ENCODE measurements around the gene LZTS3.
A peak's percentile ranks its signal among the peaks of the same experiment; 100 is the strongest.
"Not testable (repeated sequence)": the region's sequence is repeated elsewhere in the genome, so short reads cannot be mapped to it uniquely, and the experiment has no call there.

Gene LZTS3

DNA sequence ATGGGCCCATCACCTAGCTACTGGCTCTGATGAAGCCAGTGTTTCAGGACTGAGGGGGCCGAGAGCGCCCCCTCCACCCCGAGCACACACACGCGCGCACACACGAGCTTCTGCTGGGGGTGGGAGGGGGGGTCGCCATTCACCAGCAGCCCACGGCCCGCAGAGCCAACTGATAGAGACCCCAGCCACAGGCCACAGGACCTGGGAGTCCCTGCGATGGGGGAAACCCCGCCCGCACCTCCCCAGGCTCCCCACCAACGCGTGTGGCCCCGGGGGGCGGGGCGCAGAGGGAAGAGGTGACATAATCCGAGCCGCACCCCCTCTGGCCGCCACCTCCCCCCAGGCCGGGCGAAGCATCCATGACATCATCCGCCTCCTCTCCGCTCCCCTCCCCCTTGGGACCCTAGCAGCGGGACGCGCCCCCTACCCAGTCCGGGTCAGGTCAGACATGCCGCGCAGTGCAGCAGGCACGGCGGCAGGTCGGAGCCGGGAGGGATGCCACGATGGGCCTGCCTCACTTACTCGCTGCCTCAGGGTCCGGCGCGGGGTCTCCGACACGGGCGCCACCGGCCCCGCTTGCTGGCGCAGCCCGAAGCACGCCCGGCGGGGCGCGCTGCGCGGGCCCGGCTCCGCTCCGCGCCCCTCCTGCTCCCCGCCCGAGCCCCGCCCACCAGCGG, at the start of gene LZTS3:
TSS of gene LZTS3 (minus strand) at position 617 of the 677 bp plus-strand sequence. CDS start 6,386 bp downstream, outside the sequence.
- peak; percentile 33 for DNase-seq

DNA sequence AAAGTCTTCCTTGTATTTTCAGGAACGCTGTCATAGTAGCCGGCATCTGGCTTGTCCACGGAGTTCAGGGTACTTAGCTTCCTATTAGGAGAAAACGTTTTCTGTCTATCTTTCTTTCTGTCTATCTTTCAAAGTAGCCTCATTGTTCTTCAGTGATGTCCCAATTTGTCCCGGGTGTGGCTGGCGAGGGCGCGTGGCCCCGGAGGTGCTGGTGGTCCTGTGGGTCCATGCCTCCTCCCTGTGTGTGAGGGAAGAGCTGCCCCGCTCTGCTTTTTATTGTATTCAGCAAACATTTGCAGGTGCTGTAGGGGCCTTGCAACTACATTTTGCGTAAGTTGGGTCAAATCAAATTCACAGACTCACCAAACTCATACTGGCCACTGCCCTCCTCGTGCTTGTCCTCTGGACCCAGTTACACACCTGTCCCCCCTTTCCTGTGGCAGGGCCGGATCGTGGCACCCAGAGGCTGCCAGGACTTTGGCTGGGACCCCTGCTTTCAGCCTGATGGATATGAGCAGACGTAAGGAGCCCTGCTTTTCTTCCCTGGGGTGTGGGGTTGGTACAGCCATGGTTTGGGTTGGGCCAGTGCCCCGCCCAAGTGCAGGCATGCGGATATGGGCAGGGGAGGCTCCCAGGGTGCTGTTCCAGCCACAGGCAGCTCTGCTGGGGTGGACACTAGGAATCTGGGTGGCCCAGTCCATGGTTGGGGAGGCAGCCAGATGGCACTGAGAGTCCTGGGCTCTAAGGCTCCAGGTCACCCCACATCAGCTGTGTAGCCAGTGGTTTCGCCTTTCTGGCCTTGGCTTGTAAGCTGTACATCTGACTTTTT, 48.3 kb upstream of the LZTS3 start:
- DNase-seq, result no peak

DNA sequence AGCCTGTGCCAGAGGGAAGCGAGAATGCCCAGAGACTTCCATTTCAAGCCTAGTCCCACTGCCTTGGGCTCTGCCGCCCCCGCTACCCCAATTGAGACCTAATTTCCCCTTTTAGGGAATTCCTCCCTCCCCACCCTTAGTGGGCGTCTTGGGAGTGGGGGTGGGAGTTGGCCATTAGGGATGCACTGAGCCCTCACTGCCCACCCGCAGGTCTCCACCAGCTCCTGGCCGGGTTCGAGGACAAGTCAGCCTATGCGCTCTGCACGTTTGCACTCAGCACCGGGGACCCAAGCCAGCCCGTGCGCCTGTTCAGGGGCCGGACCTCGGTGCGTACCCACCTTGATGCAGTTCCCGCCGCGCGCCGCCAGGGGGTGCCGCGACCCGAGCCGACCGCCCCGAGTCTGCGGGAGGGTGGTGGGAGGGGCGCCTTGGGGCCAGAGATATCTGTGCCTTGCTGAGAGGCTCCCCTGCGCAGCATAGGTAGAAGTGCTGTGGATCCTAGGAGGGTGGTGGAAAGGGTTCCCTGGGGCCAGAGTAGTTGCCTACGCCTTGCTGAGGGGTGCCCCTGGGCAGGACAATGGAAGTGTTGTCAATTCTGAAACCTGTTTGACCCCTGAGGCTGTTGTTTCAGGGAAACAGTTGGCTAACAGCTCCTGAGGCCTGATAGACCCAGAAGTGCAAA, 45.1 kb upstream of the LZTS3 start:
- DNase-seq, result peak; percentile 13

DNA sequence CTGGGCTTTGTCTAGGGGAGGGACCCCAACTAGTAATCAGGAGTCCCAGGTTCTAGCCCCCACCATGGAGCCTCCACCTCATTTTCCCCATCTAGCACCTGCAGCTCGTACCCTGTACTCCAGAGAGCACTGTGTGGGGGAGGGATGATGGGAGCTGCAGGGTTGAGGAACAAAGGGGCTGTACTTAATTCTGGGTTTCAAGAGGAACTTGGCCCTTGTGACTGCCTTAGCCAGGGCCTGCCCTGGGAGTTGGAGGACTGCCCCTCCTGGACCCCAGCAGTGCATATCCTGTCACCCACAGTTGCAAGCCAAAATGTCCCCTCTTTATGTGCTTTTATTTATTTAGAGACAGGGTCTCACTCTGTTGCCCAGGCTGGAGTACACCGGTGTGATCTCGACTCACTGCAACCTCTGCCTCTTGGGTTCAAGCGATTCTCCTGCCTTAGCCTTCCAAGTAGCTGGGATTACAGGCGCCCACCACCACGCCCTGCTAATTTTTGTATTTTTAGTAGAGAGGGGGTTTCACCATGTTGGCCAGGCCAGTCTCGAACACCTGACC, 42.1 kb upstream of the LZTS3 start:
- DNase-seq, result not testable (repeated sequence)

DNA sequence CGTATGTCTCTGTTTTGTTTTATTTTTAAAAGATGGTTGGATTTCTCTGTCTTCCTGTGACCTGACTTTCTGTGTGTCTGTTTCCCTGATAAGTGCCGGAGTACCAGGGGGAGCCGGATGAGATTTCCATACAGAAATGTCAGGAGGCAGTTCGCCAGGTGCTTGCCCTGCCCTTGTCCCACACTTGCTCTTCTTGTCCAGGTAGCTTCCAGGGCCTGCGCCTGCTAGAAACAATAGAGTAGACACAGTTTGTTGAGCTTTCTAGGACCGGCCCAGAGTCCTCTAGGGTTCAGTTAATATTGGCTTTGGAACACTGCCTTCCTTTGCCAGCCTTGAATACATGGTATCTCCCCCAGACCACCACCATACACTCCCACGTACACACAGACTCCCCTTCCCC, 39.9 kb upstream of the LZTS3 start:
- no peak for DNase-seq

DNA sequence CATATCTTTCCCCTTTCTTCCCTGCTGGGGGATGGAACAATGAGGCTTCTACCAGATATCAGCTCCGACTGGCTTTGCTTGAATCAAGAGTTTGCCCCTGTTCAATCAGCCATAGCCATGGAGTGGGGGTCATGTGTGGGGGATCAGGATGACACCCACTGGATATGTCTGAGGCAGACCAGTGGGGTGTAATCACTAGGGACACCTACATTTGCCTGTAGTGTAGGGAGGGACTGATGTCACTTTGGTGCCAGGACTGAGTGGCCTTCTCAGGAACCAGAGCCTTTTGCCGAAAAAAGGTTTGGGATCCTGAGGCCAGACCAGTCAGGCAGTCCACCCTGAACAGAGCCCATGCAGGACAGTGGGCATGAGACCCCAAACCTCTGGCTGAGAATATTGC, 37.0 kb upstream of the LZTS3 start:
- DNase-seq, result no peak

DNA sequence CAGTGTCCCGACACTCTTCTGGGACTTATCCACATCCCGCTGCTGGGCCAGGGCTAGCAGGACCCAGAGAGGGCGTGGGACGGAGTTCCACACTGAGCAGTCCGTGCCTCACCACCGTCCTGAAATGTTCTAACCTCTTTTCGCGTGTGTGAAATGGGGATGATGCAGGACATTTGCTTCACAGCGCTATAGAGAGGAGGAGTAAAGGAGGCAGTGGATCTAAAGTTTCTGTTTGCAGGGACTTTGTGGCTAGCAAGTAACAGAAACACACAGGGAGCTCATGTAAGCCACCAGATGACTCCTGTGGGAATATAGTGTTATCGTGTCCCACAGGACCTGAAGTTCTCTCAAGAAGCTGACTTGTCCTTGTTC, 36.6 kb upstream of the LZTS3 start:
- DNase-seq, result no peak

DNA sequence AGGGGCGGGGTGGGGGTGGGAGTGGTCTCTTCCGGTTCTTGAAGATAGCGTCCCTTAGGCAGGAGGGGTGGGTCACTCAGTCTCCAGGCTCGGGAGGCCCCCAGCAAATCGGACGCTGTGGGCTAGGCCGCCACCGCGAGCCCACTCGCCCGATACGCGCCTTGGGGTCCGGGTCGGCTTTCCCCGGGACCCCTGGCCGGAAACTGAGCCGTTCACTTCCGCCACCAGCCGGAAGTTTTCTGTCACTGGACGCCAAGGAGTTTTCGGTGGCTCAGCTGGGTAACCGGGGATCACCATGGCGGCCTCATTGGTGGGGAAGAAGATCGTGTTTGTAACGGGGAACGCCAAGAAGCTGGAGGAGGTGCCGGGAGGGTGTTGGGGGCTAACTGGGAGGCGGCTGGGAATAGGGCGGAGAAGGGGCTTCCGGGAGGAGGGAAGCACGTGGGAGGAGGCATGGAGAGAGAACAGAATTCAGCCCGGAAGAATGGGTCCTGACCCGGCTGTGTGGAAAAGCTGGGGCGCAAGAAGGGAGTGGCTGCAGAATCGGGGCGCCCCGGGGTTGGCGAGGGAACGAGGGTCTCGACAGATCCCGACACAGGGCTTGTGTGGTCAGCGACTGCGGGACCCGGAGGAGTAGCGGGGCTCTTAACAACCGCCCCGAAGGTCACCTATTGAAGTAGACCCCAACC, 36.1 kb upstream of the LZTS3 start, which contains the start of gene ITPA:
TSS of gene ITPA (plus strand) at position 242 of the 689 bp plus-strand sequence. CDS start at position 296, 54 bp downstream.
- peak; percentile 32 for DNase-seq

DNA sequence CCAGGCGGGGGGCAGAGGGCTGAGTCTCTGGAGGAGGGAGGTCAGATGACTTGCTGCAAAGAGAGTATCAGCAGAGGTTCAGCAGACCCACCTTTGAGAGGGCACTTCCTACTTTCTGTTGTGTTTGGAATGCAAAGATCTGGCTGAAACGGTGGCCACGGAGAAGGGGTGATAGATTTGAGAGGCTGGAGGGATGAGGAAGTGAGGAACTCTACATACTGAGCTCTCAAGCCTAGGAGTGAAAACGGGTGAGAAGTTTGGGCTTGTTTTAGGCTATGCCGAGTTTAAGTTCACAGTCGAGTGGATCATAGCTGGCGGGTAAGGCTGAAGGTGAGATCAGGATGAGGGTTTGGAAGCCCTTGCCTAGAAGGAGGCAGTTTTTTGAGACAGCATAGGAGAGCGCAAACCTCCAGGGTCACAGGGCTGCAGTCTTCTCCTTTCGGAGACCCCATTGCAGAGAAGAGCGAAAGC, 35.5 kb upstream of the LZTS3 start:
- no peak for DNase-seq

DNA sequence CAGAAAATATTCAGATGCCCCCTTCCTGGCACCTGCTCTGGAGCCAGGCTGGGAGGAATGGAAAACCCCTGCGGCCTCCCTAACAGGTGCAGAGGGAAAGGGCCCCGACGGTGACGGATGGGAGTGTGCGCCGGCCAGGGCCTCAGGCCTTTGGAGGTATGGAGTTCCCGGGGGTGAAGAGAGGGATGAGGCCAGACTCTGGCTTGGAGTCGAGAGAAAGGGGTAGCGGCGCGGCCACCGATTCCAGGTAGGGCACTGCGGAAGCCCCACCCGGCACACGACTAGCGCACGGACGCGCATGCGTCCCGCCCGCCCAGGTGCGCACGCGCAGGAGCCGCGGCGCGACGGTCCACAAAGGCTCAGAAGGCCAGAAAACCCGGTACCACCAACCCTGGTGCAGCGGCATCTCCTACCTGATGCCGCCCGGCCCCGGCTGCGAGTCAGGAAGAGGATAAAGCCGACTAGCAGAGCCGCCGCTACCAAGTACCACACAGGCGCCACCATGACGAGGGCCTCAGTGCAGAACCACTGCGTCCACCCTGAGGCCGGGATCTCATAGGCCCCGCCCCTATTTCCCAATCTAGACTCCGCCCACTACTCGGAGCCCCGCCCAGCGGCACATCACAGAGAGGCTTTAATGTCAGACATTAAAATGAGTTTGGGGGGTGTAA, 30.9 kb upstream of the LZTS3 start, which contains the start of gene DDRGK1:
TSS of gene DDRGK1 (minus strand) at position 559 of the 671 bp plus-strand sequence. CDS start at position 504, 55 bp downstream.
- peak; percentile 83 for DNase-seq

DNA sequence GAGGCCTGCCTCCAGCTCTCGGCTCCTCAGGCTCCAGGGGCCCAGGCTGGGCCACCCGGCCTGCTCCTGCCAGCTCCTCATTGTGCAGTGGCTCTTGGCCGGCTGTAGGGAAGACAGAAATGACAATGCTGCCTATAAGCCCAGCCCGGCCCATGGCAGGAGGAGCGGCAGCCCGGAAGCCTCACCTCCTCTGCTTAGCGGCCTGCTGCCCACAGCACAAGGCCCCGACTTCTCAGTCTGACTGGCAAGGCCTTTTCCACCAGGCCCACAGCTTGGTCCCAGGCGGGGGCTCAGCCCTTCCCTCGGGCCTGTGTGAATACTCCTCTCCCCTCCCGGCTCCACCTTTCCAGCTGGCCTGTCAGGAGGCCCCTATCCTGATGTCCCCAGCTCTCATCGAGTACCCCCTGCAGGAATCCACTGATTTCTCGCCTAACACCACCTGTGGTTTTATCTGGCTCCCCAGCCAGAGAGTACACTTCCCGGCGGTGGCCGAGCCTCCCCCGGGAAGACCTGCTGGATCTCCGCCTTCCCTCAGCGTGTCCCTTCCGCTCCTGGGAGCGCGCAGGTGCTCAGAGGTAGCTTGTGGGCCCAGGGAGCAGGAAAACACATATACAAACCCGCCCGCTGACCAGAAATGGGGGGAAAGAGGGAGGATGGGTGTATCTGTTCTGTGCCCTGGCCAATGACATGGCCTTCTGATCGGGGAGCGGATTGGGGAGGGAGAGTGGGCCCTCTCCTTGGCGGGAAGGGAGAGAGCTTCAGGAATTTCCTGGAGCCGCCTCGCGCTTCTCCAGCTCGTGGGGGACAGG, 30.2 kb upstream of the LZTS3 start:
- no peak for DNase-seq

DNA sequence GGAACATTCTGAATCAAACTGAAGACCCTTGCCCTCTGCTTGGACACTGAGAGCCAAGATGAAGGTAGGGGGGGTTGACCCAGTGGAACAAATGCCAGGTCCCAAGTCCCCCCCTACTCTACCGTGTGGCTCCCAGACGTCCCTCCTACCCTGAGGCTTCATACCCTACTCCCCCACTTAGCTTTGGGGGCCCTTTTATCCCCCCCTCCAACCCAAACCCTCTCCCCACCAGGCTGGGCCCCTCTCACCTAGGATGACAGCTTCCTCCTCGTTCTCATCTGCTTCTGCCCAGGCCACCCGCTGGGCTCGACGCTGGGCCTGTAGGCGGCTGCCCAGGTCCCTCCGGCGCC, 29.6 kb upstream of the LZTS3 start:
- DNase-seq, result no peak

DNA sequence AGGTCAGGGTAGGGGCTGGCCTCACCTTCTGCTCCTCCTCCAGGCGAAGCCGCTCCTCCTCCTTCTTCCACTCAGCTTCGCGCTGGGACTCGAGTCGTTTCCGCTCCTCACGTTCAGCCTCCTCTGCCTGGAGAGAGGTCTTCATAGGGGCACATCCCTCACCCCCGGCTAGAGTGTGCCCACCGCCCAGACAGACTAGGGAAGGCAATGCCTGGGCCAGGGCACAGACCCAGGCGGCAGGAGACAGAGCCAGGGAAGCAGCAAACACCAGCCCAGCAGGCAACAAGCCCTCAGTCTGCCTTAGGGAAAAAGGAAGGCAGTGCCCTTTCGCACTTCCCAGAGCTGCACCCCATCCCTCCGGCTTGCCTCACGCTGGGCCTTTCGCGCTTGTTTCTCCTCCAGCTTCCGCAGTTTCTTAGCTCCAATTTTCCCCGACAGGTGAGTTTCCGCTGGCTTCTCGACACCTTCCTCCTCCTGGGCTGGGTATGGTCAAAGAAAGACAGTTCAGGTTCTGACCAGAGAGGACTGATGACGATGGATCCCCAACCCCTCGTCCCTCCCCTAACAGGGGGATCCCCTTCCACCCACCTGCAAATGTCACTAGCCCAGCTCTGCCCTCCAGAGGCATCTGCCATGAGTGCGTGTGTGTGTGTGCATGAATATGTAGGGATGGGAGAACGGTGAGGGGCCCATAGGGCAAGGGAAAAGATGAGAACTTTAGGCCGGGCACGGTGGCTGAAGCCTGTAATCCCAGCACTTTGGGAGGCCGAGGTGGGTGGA, 26.8 kb upstream of the LZTS3 start:
- no peak for DNase-seq

DNA sequence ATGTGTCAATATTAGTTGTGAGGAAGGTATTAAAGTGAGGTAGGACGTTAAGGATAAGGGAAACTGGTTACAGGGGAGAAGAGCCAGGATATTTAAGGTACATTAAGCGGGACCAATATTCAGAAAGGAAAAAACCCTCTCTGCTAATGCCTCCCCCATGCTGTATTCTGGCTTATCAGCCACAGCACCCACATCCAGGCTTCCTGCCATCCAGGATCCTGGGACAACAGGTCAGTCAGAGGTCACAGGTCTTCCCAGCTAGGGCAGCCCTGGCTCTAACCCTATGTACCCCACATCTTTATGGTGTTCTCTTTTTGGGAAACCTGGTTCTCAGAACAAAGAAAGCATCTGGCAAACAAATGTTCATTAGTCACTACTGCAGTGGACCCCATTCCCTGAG, 25.9 kb upstream of the LZTS3 start:
- DNase-seq, result no peak

DNA sequence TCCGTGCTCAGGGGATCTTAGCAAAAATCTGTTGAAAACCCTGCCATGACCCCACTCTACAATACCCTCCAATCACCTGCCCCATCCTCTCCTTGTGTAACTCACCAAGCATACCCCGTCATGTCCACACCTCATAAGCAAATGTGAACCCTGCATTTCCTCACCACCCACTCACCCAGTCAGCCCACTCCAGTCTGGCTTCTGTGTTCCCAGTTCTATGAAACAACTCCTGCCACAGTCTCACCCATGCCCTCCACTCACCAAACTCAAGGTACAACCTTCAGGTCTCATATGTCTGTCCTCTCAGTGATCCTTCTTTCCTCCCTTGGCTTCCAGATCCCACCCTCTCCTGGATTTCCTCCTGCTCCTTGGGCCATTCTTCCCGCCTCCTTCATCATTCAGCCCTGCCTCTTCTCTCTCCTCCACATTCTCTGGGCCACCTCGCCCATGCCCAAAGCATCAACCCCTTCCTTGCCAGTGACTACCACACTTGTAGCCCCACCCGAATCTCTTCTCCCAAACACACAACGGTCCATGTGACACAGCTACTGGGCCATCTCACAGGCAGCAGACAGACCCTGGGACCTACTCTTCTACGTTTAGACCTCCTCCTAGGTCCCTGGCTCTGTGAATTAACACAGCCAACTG, 22.4 kb upstream of the LZTS3 start:
- no peak for DNase-seq

DNA sequence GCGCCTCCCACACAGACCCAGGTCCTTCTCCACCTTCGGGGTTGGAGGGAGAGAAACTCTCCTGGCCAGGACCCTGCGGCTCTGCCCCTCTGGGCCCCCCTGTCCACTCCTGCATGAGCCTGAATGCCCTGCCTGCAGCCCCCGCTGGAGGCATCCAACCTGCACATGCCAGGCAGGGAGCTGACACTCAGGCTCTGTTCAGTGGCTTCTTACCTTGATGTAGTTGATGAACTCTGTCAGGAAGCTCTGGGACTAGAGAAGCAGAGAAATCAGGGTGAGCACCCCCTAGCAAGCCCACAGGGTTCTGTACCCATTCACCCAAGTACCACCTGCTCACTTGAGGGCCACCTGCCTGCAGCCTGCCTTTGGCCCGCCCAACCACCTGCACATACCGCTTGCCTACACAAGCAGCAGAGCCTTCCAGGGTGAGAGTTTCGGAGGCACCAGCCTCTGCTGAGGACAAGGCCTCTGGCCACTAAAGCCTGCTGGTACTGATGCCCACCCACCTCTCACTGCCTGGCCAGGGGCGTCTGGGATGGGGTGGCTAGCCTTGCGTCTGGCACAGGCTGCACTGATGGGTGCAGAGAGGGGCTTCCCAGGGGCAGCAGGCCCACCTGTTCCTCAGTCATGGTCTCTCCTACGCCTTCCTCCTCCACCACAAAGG, 21.4 kb upstream of the LZTS3 start:
- DNase-seq, result no peak

DNA sequence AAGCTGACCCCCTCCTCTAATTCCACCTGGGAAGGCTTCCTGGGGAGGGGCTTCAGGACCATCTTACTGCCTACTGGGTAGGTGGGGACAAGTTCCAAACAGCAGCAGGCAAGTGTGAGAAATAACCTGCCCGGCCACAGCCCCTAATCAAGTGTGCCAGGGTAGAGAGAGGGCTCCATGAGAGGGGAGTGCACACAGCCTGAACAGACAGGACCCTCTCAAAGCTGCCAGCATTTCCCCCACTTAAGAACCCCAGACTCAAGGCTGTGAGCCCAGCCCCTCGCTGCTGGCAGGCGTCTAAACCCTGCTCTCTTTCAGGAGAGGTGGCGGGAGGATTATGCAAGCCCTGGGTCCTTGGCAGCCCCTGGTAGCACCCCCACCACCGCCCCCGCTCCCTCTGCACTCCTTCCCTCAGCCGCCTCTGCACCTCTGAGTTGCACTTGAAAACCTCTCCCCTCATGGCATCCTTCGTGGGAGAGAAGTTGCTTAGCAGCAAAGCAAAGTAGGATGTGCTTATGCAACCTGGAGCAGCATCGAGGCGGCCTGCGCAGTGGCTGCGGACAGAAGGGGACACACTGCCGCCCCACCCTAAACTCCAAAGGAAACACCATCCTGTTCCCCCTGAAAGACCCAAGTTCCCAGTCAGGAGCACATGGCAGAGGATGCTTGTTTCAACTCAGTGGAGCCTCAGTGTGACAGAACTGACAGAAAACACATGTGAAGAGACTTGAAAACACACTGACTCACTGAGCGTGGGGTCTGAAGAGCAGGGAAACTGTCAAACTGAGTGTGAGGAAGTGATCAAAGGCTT, 20.7 kb upstream of the LZTS3 start:
- DNase-seq, result no peak
